ENCODE data around the gene HIPK2.

The HIPK2 gene

DNA sequence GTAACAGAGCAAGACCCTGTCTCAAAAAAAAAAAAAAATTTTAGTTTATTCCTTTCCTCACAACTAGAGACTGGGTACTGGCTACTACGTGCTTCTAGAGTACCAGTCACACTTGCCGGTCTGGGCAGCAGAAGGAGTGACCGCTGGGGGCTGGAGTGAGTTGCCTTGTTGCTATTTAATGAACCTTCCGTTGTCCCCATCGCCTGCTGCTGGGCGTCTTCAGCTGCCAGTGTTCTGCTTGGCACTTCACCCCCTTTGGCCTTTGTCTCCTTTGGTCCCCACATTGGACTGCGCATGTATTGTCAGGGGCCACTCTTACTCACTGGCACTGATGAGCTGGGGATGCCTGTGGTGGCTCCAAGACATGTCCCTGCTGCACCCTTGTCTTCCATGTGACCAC lies 143.7 kb downstream of the HIPK2 start:
- Histone ChIP-seq H3K9me3 (replicated peaks in 1 of 11) (peaks cover 0 to 46% (median 33%) of the 10 kb centered on the region in 11 experiments; a peak in 17 of 22 replicates), H3K4me1 (peaks cover 48 to 92% (median 62%) of the 10 kb centered on the region in 10 experiments), H3K4me3 (no peak overlapping the region), H3K27me3 (no peaks in the 10 kb centered on the region), H3K36me3 (peaks cover 30 to 87% (median 71%) of the 10 kb centered on the region in 11 experiments), H4K20me1 (peaks cover 0 to 18% (median 0%) of the 10 kb centered on the region in 11 experiments; a peak in 4 of 22 replicates), H3K27ac (peak overlapping the region in 4 of 11 experiments; percentile 8 to 45 (median 25); a peak in 4 of 22 replicates), H3K4me2 (peak overlapping the region in 1 of 11 experiments; percentile 76; a peak in 1 of 22 replicates), H3K9ac (no peak overlapping the region)
- no peak for TF ChIP-seq Cebpa-rat (IDR thresholded peaks at IDR 0.05)

DNA sequence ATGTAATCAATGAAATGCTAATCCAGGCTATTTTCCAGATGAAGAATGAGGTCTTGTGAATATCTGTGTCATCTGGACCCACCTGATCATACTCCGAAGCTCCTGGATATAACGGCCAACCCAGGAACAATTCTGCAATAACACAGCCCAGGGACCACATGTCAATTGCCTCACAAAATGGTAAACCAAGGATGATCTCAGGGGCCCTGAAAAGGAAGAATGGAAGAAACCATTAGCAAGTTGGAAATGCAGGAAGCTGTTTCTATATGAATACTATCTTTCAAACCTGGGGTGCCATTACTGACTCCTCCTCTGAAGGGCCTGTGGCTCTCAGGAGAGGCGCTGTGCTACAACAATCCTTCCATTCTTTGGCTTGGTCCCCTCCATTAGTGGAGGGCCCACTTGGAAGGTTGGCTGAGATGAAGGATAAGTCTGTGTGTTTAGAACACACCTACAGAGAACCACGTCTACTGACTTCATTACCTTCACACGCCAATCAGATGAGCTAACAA lies 146.2 kb downstream of the HIPK2 start:
- H3K27ac ChIP-seq = peak overlapping the region in 8 of 11 experiments; percentile 12 to 97 (median 95); a peak in 15 of 22 replicates
- peaks cover 45 to 83% (median 71%) of the 10 kb centered on the region in 11 experiments for H3K36me3 ChIP-seq
- H3K27me3 ChIP-seq = no peaks in the 10 kb centered on the region
- H3K4me1 ChIP-seq = peaks cover 64 to 100% (median 73%) of the 10 kb centered on the region in 10 experiments
- H3K4me3 ChIP-seq = peak overlapping the region in 3 of 10 experiments; percentile 4 to 30 (median 15); a peak in 1 of 20 replicates
- H3K9me3 ChIP-seq (replicated peaks in 1 of 11) = peaks cover 0 to 44% (median 35%) of the 10 kb centered on the region in 11 experiments; a peak in 17 of 22 replicates
- peaks cover 0 to 5% (median 0%) of the 10 kb centered on the region in 11 experiments; a peak in 2 of 22 replicates for H4K20me1 ChIP-seq
- H3K4me2 ChIP-seq = peak overlapping the region in 7 of 11 experiments; percentile 64 to 91 (median 84); a peak in 11 of 22 replicates
- H3K9ac ChIP-seq = no peak overlapping the region
- TF ChIP-seq Cebpa-rat (IDR thresholded peaks at IDR 0.05) = no peak

DNA sequence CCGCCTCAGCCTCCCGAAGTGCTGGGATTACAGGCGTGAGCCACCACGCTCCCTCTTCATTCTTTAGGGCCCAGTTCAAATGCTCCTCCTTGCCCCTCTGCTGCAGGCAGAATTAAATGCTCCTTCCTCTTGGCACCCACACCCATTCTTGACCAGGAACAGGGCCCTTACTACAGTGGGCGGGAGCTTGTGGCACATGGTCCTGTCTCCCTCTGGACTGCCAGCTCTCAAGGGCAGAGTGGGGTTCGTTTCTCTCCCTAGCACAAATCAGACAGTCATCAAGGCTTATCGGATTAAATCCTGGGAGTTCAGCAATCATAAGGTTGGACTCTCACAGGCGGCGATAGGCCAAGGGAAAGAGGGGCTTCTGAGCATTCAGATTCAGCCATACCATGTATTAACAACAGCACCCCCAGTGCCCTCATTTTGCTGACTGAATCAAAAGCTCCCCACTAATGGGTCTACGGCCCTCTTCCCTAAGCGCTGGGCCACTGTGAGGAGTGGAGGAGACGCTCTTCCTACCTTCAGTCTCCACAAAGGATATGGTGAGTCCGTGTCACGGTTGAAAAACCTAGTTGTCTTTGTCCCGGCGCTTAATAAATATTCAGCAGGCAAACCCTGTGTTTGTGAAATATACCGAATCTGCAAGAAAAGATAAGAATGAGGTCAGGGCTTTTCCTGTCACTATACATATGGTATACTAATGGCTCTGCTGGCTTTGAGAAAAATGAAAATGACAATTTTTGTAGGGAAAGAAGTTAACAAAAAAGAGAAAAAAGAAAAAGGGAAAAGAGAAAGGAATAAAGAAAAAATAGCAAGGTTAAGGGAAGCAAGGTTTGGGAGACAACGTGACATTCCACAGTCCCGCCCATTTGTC lies 146.9 kb downstream of the HIPK2 start:
- Histone ChIP-seq H3K4me2 (peak overlapping the region; percentile 20 to 91 (median 82); a peak in 20 of 22 replicates), H3K9me3 (replicated peaks in 1 of 11) (peaks cover 0 to 43% (median 35%) of the 10 kb centered on the region in 11 experiments; a peak in 17 of 22 replicates), H3K36me3 (peaks cover 48 to 88% (median 77%) of the 10 kb centered on the region in 11 experiments), H3K9ac (peak overlapping the region in 6 of 11 experiments; percentile 9 to 36 (median 29); a peak in 5 of 22 replicates), H4K20me1 (no peaks in the 10 kb centered on the region), H3K4me3 (peak overlapping the region in 5 of 10 experiments; percentile 4 to 30 (median 15); a peak in 5 of 20 replicates), H3K27ac (peak overlapping the region in 10 of 11 experiments; percentile 4 to 98 (median 95); a peak in 19 of 22 replicates), H3K4me1 (peaks cover 64 to 100% (median 73%) of the 10 kb centered on the region in 10 experiments), H3K27me3 (no peaks in the 10 kb centered on the region)
- no peak for TF ChIP-seq Cebpa-rat (IDR thresholded peaks at IDR 0.05)

DNA sequence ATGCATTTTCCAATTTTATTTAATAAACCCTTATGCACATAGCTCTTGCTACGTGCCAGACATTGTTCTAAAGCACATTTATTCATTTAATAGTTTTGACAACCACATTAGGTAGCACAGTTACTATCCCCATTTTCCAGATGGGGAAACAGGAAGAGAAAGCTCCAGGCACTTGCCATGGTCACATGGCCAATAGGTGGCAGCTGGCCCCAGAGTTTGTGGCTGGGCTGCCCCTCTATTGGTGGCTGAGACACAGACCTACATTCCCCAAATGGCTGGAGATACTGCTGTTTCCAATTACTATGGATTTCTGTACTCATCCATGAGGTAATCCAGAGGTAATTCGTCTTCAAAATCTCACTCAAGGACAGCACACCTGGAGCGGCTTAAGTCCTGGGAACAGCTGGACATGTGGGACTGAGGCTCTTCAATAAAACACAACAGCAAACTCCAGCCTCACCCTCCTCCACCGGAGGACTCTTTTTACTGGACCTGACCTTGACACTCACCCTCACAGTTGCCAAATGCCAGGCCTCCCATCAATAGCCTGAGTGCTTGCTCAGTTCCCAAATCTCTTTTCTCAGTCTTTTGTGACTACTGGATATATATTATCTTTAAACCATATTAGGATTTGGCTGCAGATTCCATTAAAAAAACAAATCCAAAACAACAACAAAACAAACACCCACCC lies 148.3 kb downstream of the HIPK2 start:
- Histone ChIP-seq H3K4me1 (peaks cover 65 to 100% (median 74%) of the 10 kb centered on the region in 10 experiments), H3K4me3 (peak overlapping the region in 1 of 10 experiments; percentile 12; a peak in 3 of 20 replicates), H3K27me3 (no peaks in the 10 kb centered on the region), H3K9me3 (replicated peaks in 1 of 11) (peaks cover 0 to 43% (median 35%) of the 10 kb centered on the region in 11 experiments; a peak in 17 of 22 replicates), H3K27ac (peak overlapping the region in 10 of 11 experiments; percentile 23 to 98 (median 95); a peak in 19 of 22 replicates), H4K20me1 (no peaks in the 10 kb centered on the region), H3K36me3 (peaks cover 55 to 91% (median 88%) of the 10 kb centered on the region in 11 experiments), H3K9ac (peak overlapping the region in 5 of 11 experiments; percentile 40 to 82 (median 80); a peak in 6 of 22 replicates), H3K4me2 (peak overlapping the region; percentile 41 to 91 (median 84); a peak in 21 of 22 replicates)
- TF ChIP-seq Cebpa-rat (IDR thresholded peaks at IDR 0.05) = no peak

DNA sequence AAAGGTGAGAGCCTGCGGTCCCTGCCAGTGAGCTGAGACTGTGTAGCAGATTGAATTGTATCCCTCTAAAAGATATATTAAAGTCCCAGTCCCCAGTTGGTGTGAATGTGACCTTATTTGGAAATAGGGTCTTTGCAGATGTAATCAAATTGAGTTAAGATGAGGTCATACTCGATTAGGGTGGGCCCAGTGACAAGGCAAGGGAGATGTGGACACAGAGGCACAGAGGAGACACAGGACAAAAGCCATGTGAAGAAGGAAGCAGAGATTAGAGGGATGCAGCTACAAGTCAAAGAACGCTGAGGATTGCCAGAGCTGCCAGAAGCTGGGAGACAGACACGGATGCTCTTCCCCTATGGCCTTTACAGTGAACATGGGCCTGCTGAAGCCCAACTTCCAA lies 150.0 kb downstream of the HIPK2 start:
- TF ChIP-seq Cebpa-rat (IDR thresholded peaks at IDR 0.05) = no peak

DNA sequence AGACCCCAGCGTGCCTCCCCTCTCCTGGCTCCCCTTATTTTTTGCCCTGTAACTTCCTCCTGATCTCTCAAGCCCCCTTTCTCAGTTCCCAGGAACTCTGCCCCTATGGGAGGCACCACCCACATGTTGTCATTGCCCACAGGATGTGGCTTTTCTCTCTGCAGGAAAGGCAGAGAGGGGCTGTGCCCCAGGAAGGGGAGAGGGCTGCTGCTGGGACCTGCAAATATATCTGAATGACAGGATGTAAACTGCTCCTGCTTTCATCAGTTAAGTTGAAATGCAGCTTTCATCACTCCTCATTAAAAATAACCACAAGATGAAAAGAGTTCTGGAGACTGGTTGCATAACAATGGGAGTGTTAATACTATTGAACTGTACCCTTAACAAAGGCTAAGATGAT lies 151.0 kb downstream of the HIPK2 start:
- TF ChIP-seq Cebpa-rat (IDR thresholded peaks at IDR 0.05) = peak in 9 of 11 experiments; percentile 80 to 94 (median 89); a peak in 17 of 22 replicates
- peak overlapping the region; percentile 41 to 91 (median 84) for H3K4me2 ChIP-seq
- peaks cover 61 to 91% (median 87%) of the 10 kb centered on the region in 11 experiments for H3K36me3 ChIP-seq
- H3K9ac ChIP-seq = peak overlapping the region in 10 of 11 experiments; percentile 28 to 86 (median 80); a peak in 19 of 22 replicates
- H4K20me1 ChIP-seq = no peaks in the 10 kb centered on the region
- H3K4me1 ChIP-seq = peaks cover 80 to 100% (median 94%) of the 10 kb centered on the region in 10 experiments
- no peaks in the 10 kb centered on the region for H3K27me3 ChIP-seq
- H3K9me3 ChIP-seq (replicated peaks in 1 of 11) = peaks cover 0 to 37% (median 27%) of the 10 kb centered on the region in 11 experiments; a peak in 17 of 22 replicates
- H3K4me3 ChIP-seq = peak overlapping the region in 7 of 10 experiments; percentile 23 to 41 (median 34); a peak in 9 of 20 replicates
- H3K27ac ChIP-seq = peak overlapping the region in 10 of 11 experiments; percentile 61 to 98 (median 95); a peak in 20 of 22 replicates

More for the DNA sequence above, 150.0 kb downstream of the HIPK2 start:
- Histone ChIP-seq H3K27ac (peak overlapping the region in 10 of 11 experiments; percentile 61 to 98 (median 95); a peak in 21 of 22 replicates), H3K4me1 (peaks cover 80 to 100% (median 90%) of the 10 kb centered on the region in 10 experiments), H3K9me3 (replicated peaks in 1 of 11) (peaks cover 0 to 47% (median 35%) of the 10 kb centered on the region in 11 experiments; a peak in 17 of 22 replicates), H4K20me1 (no peaks in the 10 kb centered on the region), H3K4me2 (peak overlapping the region; percentile 41 to 91 (median 84)), H3K27me3 (no peaks in the 10 kb centered on the region), H3K36me3 (peaks cover 60 to 91% (median 88%) of the 10 kb centered on the region in 11 experiments), H3K4me3 (peak overlapping the region in 5 of 10 experiments; percentile 2 to 32 (median 8); a peak in 5 of 20 replicates), H3K9ac (peak overlapping the region; percentile 21 to 86 (median 80); a peak in 20 of 22 replicates)

DNA sequence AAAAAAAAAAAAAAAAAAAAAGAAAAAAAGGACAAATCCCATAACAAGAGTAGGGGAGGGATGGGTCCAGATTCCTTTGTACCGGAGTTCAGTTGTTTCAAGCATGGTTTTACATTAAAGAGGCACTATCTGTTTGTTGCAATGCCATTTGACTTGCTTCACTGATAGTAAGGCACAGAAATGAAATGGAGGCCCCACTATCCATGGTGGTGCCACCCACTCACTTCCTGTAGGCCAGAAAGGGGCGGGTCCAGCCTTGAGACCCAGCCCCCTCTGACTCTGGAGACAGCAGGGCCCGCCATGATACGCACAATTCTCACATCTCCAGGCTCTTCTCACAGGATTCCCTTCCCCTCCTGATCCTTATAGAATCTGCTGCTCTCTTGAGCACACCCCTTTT lies 154.3 kb downstream of the HIPK2 start:
- H3K27me3 ChIP-seq = no peaks in the 10 kb centered on the region
- H4K20me1 ChIP-seq = no peaks in the 10 kb centered on the region; a peak in 1 of 22 replicates
- H3K4me3 ChIP-seq = no peak overlapping the region
- H3K9me3 ChIP-seq (replicated peaks in 1 of 11) = peaks cover 0 to 13% (median 0%) of the 10 kb centered on the region in 11 experiments; a peak in 1 of 22 replicates
- H3K27ac ChIP-seq = peak overlapping the region in 9 of 11 experiments; percentile 85 to 98 (median 95); a peak in 16 of 22 replicates
- peaks cover 50 to 91% (median 85%) of the 10 kb centered on the region in 11 experiments for H3K36me3 ChIP-seq
- peak overlapping the region; percentile 49 to 91 (median 84) for H3K4me2 ChIP-seq
- peaks cover 53 to 93% (median 62%) of the 10 kb centered on the region in 10 experiments for H3K4me1 ChIP-seq
- H3K9ac ChIP-seq = peak overlapping the region in 3 of 11 experiments; percentile 12 to 23 (median 21); a peak in 3 of 22 replicates
- no peak for TF ChIP-seq Cebpa-rat (IDR thresholded peaks at IDR 0.05)

Measured in BLaER1 treated with 17β-estradiol and CSF1 and Interleukin-3, amounts not matched to agents 10 nM and 100 nM (cell line).